Endothelial cell of umbilical vein (primary cell): ENCODE measurements around the gene FBXW9. TPM values are rescaled to one million over a fixed set of nuclear protein-coding genes. Genes with fewer than 3 reads are reported as not detected.

ENCODE experiments used
- BruUV-seq: library from RNA; stranded (reverse); fragments of 400-500 nt; replicated peaks from 2 replicates; lab custom pipeline; 2021; lab: Mats Ljungman, UMichigan
- CTCF ChIA-PET: fragments of 300-600, 350-600 bp; sonication (Branson Sonifier 250); formaldehyde crosslinking; loops from one replicate; lab custom pipeline; 2021; ENCODE audit warnings: antibody characterized with exemption, inconsistent platforms; lab: Charles Lee
- POLR2A ChIA-PET: fragments of 300-600, 350-600 bp; sonication (Branson Sonifier 250); formaldehyde crosslinking; loops from one replicate; lab custom pipeline; 2021; ENCODE audit warnings: antibody characterized with exemption, inconsistent platforms; lab: Charles Lee
- DNase-seq: peaks from one replicate; pipeline ENCODE4 v3.0.0-alpha.2; 2011; ENCODE audit warnings: low read depth, low spot score
- FAIRE-seq: peaks from 2 replicates; lab custom pipeline; 2011; peaks lifted over from hg19 to GRCh38; lab: Jason Lieb, UNC
- H2AFZ ChIP-seq: 2 replicates; pipeline ENCODE4 v1.6.0; 2012; ENCODE audit warnings: low read depth, low read length, control low read depth, inconsistent platforms
- H3K27ac ChIP-seq: 2 replicates; pipeline ENCODE4 v1.5.1; 2011; ENCODE audit warnings: low read depth, mild to moderate bottlenecking, control low read depth, low read length, moderate library complexity; ENCODE audit not compliant: insufficient read depth
- H3K27me3 ChIP-seq, 2 experiments: 2 replicates each; pipeline versions ENCODE4 v1.6.0 to v1.6.1; 2011; ENCODE audit warnings: low read length in 2 of 2, mixed read lengths in 1 of 2; ENCODE audit not compliant: control insufficient read depth in 2 of 2, insufficient read depth in 2 of 2
- H3K36me3 ChIP-seq, 2 experiments: 2 replicates in 1 of 2; 3 replicates in 1 of 2; pipeline ENCODE4 v1.5.1; 2011; ENCODE audit warnings: low read length in 2 of 2, mild to moderate bottlenecking in 1 of 2, moderate library complexity in 1 of 2; ENCODE audit not compliant: control insufficient read depth in 2 of 2, insufficient read depth in 2 of 2; ENCODE audit errors: extremely low read depth in 1 of 2
- H3K4me1 ChIP-seq: 3 replicates; pipeline ENCODE4 v1.5.1; 2011; ENCODE audit warnings: mild to moderate bottlenecking, low read length; ENCODE audit not compliant: control insufficient read depth, insufficient read depth; ENCODE audit errors: extremely low read depth
- H3K4me2 ChIP-seq: 2 replicates; pipeline ENCODE4 v1.6.1; 2011; ENCODE audit warnings: low read length, control low read depth, mixed read lengths; ENCODE audit not compliant: insufficient read depth
- H3K4me3 ChIP-seq, 3 experiments: fragments of 200-600 bp in 1 of 3; sonication (generic), shearing (Covaris generic) in 1 of 3; replicated peaks in 1 of 3; 2 replicates each; pipeline ENCODE4 v1.5.1; 2011 to 2016; ENCODE audit warnings: control low read depth in 3 of 3, low read length in 3 of 3, mild to moderate bottlenecking in 2 of 3, inconsistent platforms in 1 of 3, low read depth in 1 of 3, moderate library complexity in 1 of 3; ENCODE audit not compliant: insufficient read depth in 1 of 3
- H3K79me2 ChIP-seq: 2 replicates; pipeline ENCODE4 v1.6.0; 2012; ENCODE audit warnings: low read length, inconsistent platforms; ENCODE audit not compliant: control insufficient read depth, insufficient read depth
- H3K9ac ChIP-seq: replicated peaks from 2 replicates; pipeline ENCODE3; 2011; ENCODE audit warnings: low read length, control low read depth; ENCODE audit not compliant: insufficient read depth; ENCODE audit errors: extremely low read depth
- H3K9me1 ChIP-seq: replicated peaks from 3 replicates; pipeline ENCODE4 v1.6.0; 2011; ENCODE audit warnings: mild to moderate bottlenecking, low read length; ENCODE audit not compliant: control insufficient read depth, insufficient read depth; ENCODE audit errors: extremely low read depth
- H3K9me3 ChIP-seq: replicated peaks from 2 replicates; pipeline ENCODE4 v1.5.1; 2012; ENCODE audit warnings: low read length, inconsistent platforms; ENCODE audit not compliant: control insufficient read depth, insufficient read depth
- H4K20me1 ChIP-seq: replicated peaks from 2 replicates; pipeline ENCODE3; 2011; ENCODE audit warnings: mild to moderate bottlenecking, low read length; ENCODE audit not compliant: control insufficient read depth, insufficient read depth; ENCODE audit errors: extremely low read depth
- EZH2 ChIP-seq: IDR thresholded peaks from 2 replicates; pipeline ENCODE4 v1.6.1; 2012; ENCODE audit warnings: borderline replicate concordance, low read depth, mild to moderate bottlenecking, moderate library complexity, low read length, inconsistent platforms; ENCODE audit not compliant: severe bottlenecking
- FOS ChIP-seq: IDR thresholded peaks from 2 replicates; pipeline ENCODE4 v1.6.1; 2011; ENCODE audit warnings: mild to moderate bottlenecking, low read length, moderate library complexity, borderline replicate concordance; ENCODE audit not compliant: insufficient read depth
- GATA2 ChIP-seq: IDR thresholded peaks from 2 replicates; pipeline ENCODE4 v1.7.0; 2011; ENCODE audit warnings: low read depth, mild to moderate bottlenecking, moderate library complexity, mixed read lengths, low read length; ENCODE audit not compliant: insufficient read length, insufficient read depth
- JUN ChIP-seq: IDR thresholded peaks from 2 replicates; pipeline ENCODE4 v1.6.1; 2011; ENCODE audit warnings: borderline replicate concordance, low read depth; ENCODE audit not compliant: insufficient read length, insufficient read depth
- MYC ChIP-seq: IDR thresholded peaks from one replicate; pipeline ENCODE4 v1.6.1; 2011; ENCODE audit warnings: mild to moderate bottlenecking, low read depth, low read length
- POLR2A ChIP-seq: IDR thresholded peaks from 2 replicates; pipeline ENCODE4 v1.6.1; 2012; ENCODE audit warnings: low read depth, mild to moderate bottlenecking, control low read depth, low read length
- POLR2AphosphoS5 ChIP-seq: IDR thresholded peaks from 2 replicates; pipeline ENCODE4 v1.6.1; 2012; ENCODE audit warnings: low read depth, mild to moderate bottlenecking, control low read depth, low read length, moderate library complexity; ENCODE audit not compliant: insufficient read depth
- dilution Hi-C: fragments of 300-500 bp; cut with MboI; formaldehyde crosslinking; loops from one replicate; pipeline ENCODE4 v1.15.0; 2019; ENCODE audit warnings: low sequenced_read_pairs; ENCODE audit not compliant: extremely low pct_ligation_motif_present
- intact Hi-C: fragments of 100-400 bp; cut with micrococcal nuclease; formaldehyde crosslinking; loops from one replicate; pipeline ENCODE4 v1.10.0; 2022
- polyA plus RNA-seq, 4 experiments: library from polyadenylated mRNA; depleted of rRNA in 3 of 4; stranded (reverse) in 3 of 4; unstranded in 1 of 4; fragments of >200 nt; gene quantifications; 2 replicates each; pipeline versions ENCODE4 v1.2.1 to v1.2.3, GENCODE V29; 2011 to 2012; ENCODE audit warnings: missing spikeins in 1 of 4
- total RNA-seq: library from RNA; stranded (reverse); gene quantifications from 2 replicates; pipeline ENCODE4 v1.2.3, GENCODE V29; 2021
- TF ChIP-seq, protein P1 (sequence below): IDR thresholded peaks from 2 replicates; pipeline ENCODE4 v1.6.1; 2011; ENCODE audit not compliant: insufficient read depth, insufficient read length
- TF ChIP-seq, protein P2 (sequence below), 2 donors: IDR thresholded peaks; 1 replicate in 1 of 2; 2 replicates in 1 of 2; pipeline ENCODE4 v1.5.1; 2011; ENCODE audit warnings: low read length in 2 of 2, mild to moderate bottlenecking in 2 of 2, moderate library complexity in 2 of 2, control low read depth in 1 of 2, inconsistent platforms in 1 of 2, low read depth in 1 of 2; ENCODE audit not compliant: insufficient read depth in 1 of 2; ENCODE audit errors: extremely low read depth in 1 of 2

Gene FBXW9
- total and polyA plus RNA-seq, 2 donors (not counting 3 experiments of a cell fraction or from before 2014, with no cell fraction given), result 12.4 to 19.3 TPM

DNA sequence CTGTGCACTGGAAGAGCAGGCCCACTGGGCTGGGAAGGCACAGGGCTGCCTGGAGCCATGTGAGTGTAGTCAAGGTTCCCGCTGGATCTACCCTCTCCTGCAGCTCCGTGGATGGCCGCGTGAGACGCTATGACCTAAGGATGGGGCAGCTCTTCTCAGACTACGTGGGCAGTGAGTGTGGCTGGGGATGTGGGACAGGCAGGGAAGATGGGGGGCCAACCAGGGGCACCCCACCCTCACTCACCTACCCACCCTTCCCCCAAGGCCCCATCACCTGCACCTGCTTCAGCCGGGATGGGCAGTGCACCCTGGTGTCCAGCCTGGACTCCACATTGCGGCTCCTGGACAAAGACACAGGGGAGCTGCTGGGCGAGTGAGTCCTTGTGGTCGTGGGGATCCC is 23.7 kb downstream of the FBXW9 start:
- POLR2A ChIA-PET, result no interaction called here

More for the DNA sequence above, 23.7 kb downstream of the FBXW9 start:
- Histone ChIP-seq H3K27ac (no peak overlapping the region), H4K20me1 (no peaks in the 10 kb centered on the region), H3K9me1 (no peaks in the 10 kb centered on the region), H3K36me3 (peaks cover 5 to 31% of the 10 kb centered on the region in 2 experiments), H3K4me2 (no peak overlapping the region), H3K79me2 (peaks cover 16% of the 10 kb centered on the region), H3K9ac (no peak overlapping the region), H2AFZ (no peak overlapping the region), H3K4me3 (no peak overlapping the region), H3K4me1 (peaks cover 15% of the 10 kb centered on the region), H3K9me3 (no peaks in the 10 kb centered on the region), H3K27me3 (no peaks in the 10 kb centered on the region)
- TF ChIP-seq FOS (no peak), EZH2 (no peak), JUN (no peak), POLR2AphosphoS5 (no peak), POLR2A (no peak), GATA2 (no peak), MYC (no peak)
- TF ChIP-seq, protein P1, sequence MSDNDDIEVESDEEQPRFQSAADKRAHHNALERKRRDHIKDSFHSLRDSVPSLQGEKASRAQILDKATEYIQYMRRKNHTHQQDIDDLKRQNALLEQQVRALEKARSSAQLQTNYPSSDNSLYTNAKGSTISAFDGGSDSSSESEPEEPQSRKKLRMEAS, result no peak
- TF ChIP-seq, protein P2, sequence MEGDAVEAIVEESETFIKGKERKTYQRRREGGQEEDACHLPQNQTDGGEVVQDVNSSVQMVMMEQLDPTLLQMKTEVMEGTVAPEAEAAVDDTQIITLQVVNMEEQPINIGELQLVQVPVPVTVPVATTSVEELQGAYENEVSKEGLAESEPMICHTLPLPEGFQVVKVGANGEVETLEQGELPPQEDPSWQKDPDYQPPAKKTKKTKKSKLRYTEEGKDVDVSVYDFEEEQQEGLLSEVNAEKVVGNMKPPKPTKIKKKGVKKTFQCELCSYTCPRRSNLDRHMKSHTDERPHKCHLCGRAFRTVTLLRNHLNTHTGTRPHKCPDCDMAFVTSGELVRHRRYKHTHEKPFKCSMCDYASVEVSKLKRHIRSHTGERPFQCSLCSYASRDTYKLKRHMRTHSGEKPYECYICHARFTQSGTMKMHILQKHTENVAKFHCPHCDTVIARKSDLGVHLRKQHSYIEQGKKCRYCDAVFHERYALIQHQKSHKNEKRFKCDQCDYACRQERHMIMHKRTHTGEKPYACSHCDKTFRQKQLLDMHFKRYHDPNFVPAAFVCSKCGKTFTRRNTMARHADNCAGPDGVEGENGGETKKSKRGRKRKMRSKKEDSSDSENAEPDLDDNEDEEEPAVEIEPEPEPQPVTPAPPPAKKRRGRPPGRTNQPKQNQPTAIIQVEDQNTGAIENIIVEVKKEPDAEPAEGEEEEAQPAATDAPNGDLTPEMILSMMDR (IDR thresholded peaks at IDR 0.05; ENCODE audit: extremely low read depth in 1 of 2, insufficient read depth in 1 of 2, low read depth in 1 of 2, low read length in 2 of 2), result no peak
- DNase-seq, result no peak
- FAIRE-seq, result no peak
- CTCF ChIA-PET, result interaction anchor here (0.6 to 3.7 kb wide), 20 partner anchors 8 to 875 kb away, joined by 3 to 21 read pairs (median 6); partner anchors contain the start of genes ZNF490, ZNF491 and ZNF791
- dilution Hi-C loops (no loop called here), intact Hi-C loops (loop anchor here (1.0 to 5.0 kb wide), 3 partner anchors 108 to 685 kb away; no protein-coding TSS in a partner anchor)
- BruUV-seq, result no TSS peak
